Neural progenitor cell (in vitro differentiated cells): ENCODE data around the gene ROR2.

Experiments
- CTCF ChIP-seq: fragments of 200-600 bp; sonication (generic); IDR thresholded peaks from 2 replicates; pipeline ENCODE4 v1.5.1; 2017; ENCODE audit warnings: antibody characterized with exemption, mild to moderate bottlenecking
- EZH2 ChIP-seq: fragments of 200-600 bp; sonication (generic); IDR thresholded peaks from 2 replicates; pipeline ENCODE4 v1.6.1; 2017; ENCODE audit warnings: antibody characterized with exemption, mild to moderate bottlenecking, moderate library complexity
- EZH2phosphoT487 ChIP-seq: fragments of 200-600 bp; sonication (generic); IDR thresholded peaks from 2 replicates; pipeline ENCODE4 v1.6.1; 2017; ENCODE audit warnings: antibody characterized with exemption

DNA sequence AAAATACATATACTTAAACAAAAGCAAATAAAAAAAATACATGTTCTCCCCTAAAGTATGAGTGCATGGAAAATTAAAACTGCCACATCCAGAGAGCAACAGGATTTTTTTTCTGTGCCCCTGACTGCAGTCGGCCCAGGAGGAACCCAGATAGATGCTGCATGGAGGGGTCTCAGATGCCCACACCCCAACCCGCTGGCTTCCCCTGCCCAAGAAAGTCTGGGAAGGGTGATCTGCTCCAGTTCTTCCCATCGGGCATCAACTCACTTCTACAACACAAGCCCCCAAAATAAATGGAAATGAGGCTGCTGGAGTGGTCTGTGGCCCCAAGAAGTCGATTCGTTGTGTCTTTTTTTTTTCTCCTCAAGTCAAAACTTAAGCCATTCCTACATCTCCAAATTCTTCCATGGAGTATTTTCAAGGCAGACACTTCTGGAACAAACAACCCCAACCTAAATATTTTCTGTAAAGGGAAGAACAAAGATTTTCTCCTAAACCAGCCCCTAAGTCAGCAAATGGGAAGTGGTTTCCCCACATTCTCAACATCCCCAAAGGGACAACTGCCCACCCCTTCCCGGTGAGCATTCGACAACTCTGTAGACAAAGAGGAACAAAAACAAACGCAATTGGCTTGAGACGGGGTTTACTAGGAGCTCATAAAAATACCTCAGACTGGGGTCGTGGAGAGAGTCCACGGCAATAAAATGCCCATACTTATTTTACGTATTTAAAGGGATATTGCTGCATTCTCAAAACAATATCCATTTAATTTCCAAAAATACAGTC, 46.7 kb downstream of the ROR2 start:
- no peak for TF ChIP-seq CTCF
- no peak for TF ChIP-seq EZH2phosphoT487
- TF ChIP-seq EZH2: no peak
